NCI-H2196 treated with DMSO at 0.1 percent for 48 hours (cell line): ENCODE data around the gene ANKRD11.

Experiments
- DNase-seq: peaks from one replicate; lab custom pipeline; 2025; ENCODE audit not compliant: unreplicated experiment; lab: John Stamatoyannopoulos, UW

ANKRD11 gene

GRCh38 chr16:89490439-89491237, at the start of gene ANKRD11:
Gene ANKRD11 (minus strand): TSS chr16:89490561. CDS start chr16:89317019, 173,542 bp downstream.
- DNase-seq, result peak; percentile 95

GRCh38 chr16:89538286-89538685, 47.9 kb upstream of the ANKRD11 start:
- DNase-seq, result no peak

GRCh38 chr16:89537549-89537925, 47.2 kb upstream of the ANKRD11 start:
- no peak for DNase-seq

GRCh38 chr16:89536886-89537548, 46.7 kb upstream of the ANKRD11 start:
- no peak for DNase-seq

- no peak for DNase-seq
Observed at GRCh38 chr16:89536371-89536770, 46.0 kb upstream of the ANKRD11 start.

- DNase-seq, result no peak
Observed at GRCh38 chr16:89534252-89534756, 43.9 kb upstream of the ANKRD11 start.

DNA sequence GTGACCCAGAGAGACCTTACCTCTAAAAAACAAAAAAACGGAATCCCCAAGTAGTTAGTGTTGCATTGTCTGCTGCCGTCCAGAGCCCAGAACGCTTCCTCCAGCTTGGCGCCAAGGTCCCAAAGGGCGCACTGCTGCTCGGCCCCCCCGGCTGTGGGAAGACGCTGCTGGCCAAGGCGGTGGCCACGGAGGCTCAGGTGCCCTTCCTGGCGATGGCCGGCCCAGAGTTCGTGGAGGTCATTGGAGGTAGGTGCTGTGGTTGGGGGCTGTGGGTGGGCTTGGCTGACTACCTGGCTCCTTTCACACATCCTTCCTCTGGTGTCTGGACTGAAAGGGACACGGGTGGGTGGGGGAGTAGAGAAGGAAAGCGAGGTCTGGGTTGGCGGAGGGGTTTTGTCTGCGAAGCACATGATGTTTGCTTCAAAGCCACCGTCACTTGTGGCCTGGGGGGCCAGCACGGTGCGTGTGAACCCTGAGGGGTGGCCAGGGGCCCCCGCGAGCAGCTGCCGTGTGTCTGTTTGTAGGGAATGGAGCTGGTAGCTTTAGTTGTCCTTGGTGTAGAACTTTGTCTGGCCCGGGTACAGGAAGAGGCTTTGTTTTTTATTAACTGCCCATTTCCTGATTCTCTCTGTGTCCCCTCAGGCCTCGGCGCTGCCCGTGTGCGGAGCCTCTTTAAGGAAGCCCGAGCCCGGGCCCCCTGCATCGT, 41.6 kb upstream of the ANKRD11 start:
- no peak for DNase-seq

DNA sequence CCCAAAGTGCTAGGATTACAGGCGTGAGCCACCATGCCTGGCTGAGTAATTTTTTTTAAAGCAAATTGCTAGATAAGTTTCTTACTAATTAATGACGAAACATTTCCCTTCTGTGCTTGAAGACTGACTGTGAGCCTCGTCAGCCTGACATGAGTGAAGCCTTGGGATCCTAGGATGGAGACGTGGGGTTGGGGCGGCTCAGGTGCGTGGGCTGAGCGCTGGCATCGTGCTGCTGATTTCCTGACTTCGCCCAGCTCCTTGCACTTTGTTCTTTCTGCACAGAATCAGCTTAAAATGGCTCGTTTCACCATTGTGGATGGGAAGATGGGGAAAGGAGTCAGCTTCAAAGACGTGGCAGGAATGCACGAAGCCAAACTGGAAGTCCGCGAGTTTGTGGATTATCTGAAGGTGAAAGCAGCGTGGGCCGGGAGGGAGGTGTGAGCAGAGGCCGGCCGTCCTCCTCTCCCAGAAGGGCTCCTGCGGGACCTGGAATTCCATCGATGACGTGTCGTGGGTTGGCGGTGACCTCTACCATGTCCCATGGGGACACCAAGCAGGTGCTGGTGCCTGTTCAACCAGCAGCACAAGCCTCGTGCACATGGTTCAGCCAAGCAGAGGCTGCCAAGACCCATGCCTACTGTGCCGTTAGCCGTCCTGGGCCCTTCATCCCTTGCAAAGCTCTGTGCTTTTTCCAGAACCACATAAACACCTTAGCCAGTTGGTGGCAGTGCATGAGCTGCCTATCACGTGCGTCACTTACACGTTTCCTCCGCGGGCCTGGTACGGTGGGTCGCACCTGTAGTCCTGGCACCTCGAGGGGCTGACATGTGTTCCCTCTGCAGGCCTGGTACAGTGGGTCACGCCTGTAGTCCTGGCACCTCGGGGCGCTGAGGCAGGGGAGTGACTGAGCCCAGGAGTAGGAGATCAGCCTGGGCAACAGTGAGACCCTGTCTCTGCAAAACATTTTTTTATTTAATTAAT, 40.3 kb upstream of the ANKRD11 start:
- DNase-seq, result no peak

DNA sequence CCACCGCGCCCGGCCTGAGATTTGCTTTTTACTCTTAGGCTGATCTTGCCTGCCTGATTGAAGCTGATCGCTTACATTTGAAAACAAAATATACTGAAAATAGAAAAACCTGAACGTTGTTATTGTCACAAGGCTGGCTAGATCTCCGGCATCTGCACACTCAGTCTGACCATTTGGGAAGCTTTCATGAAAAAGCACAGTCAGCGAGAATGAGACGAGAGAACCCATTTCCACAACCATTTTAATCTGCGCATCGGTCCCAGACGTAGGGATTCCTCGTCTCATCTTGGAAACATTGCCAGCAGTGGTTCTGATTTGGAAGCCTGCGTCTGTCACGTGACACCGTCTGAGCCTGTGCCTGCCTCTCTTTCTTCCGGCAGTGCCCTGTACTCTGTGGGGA, 38.7 kb upstream of the ANKRD11 start:
- no peak for DNase-seq

DNA sequence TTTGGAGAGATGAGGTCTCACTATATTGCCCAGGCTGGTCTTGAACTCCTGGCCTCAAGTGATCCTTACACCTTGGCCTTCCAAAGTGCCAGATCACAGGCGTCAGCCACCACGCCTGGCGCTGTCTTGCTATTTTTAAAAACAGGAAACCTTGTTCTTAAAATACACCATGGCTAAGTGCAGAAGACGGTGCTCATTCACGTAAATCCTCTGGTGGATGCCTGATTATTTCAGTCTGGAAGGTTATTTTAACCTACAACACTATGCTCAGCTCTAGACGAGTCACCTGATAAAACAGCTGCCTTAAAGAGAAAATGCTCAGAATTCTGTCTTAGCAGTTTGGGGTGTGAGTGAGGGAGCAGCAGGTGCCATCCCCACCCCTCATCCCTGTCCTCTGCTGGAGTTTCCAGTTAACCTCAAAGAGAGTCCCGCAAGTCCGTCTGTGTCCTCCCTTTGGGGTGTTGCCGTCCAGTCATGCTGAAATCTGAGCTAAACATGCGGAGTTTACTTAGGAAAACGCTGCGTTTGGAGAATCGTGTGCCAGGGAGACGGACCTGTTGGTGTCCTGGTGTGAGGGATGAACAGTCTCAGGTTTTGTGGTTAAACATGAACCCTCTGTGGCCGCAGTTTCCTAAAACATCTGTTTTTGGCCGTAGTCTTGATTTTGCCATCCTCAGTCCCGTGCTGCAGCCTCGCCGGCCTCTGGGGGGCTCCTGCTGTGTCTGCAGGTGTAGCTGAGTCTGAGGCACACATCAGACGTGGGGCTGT, 35.0 kb upstream of the ANKRD11 start:
- DNase-seq, result no peak

- no peak for DNase-seq
Observed at GRCh38 chr16:89523680-89524344, 33.5 kb upstream of the ANKRD11 start.

- DNase-seq, result no peak
Observed at GRCh38 chr16:89522287-89522686, 31.9 kb upstream of the ANKRD11 start.

DNA sequence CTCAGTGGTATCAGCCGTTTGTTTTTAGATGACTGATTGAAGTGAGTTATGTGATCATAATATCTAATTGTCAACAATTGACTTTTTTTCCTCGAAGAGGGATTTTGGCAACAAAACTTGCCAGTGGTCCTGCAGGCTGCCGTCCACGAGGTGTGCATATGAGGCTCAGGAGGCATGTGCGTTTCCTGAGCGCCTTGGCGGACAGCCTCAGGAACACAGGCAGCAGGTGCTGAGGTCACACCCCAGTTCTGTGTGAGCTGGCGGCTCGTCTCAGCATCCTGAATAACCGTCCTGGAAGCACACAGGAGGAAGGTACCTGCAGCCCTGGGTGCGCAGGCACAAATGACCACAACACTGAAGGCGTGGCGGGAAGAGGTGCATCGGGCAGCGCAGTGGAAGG, 29.5 kb upstream of the ANKRD11 start:
- DNase-seq, result no peak

DNA sequence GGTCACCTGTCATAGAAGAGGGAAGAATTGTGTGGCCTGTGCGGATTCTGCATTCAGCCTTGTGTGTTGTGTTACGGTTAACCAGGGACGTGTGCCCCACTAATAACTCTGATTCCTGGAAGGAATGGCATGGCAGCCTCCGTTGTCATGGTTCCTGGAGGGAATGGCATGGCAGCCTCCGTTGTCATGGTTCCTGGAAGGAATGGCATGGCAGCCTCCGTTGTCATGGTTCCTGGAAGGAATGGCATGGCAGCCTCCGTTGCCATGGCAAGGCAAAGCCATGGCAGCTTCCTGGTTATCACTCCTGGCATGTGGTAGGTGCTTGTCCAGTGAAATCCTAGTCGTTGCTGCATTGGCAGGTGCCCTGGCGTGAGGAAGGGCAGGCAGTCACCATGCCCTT, 26.8 kb upstream of the ANKRD11 start:
- DNase-seq, result no peak

GRCh38 chr16:89512453-89512852, 22.1 kb upstream of the ANKRD11 start:
- DNase-seq, result no peak

DNA sequence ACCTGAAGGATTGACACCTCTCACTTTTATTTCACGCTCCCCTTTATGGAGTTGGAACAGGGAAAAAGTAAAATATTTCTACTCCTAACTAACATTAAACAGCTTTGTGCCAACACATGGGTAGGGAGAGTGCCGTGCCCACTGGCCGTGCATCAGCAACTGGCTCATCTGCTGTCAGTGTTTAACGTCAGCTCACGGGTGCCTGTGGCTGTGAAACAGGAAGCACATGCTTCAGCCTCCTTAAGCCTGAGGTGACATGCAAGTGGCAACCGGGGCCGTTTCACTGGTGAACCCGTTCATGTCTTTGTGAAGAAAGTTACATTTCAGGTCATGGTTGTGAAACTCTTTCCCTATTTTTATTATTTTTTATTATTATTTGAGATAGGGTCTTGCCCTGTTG, 21.0 kb upstream of the ANKRD11 start:
- DNase-seq, result no peak

DNA sequence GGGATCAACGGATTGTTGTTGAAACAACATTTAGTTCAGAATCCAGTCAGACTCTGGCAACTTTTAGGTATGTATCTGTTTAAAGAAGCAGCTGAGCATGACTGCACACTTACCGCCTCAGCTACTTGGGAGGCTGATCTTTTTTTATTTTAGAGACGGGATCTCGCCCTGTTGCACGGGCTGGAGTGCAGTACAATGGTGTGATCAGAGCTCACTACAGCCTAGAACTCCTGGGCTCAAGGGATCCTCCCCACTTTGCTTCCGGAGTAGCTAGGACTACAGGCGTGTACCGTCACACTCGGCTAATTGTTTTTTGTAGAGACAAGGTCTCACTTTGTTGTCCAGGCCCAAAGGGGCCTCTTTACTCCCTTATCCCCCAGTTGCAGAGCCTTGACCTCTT, 20.2 kb upstream of the ANKRD11 start:
- no peak for DNase-seq

DNA sequence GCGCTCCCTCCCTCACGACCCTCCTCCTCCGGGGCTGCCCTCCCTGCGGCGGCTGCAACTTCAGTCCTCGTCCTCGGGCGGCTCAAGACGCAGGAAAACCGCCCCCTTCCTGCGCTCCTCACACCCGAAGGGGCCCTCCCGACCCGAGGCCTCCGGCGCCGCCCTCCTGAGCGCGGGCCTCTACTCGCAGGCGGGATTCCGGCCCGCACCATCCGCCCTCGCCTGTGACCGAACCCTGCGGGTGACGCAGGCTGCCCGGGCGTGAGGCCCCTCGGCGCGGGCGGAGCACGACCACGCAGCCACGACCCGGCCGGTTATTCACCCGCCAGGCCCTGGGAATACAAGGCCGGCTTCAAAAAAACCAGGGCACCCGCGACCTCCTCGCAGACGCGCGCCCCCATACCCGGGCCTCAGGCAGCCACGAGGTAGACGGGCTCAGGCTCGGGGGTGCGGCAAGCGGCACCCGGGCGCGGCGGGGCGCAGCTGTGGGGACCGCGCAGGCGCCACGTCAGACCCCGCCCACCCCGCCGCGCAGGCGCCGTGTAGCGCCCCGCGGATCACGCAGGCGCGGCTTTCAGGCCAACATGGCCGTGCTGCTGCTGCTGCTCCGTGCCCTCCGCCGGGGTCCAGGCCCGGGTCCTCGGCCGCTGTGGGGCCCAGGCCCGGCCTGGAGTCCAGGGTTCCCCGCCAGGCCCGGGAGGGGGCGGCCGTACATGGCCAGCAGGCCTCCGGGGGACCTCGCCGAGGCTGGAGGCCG, 17.7 kb upstream of the ANKRD11 start, which contains the start of gene SPG7:
Gene SPG7 (plus strand): TSS at position 570 of the 757 bp plus-strand sequence. CDS start 15 bp downstream, at position 585.
- DNase-seq, result peak; percentile 32
